ENCODE data around the gene SHROOM3. TPM values are rescaled to one million over a fixed set of nuclear protein-coding genes. Genes with fewer than 3 reads are reported as not detected.

The SHROOM3 gene
- total RNA-seq, 1 donor = 18.0 TPM

DNA sequence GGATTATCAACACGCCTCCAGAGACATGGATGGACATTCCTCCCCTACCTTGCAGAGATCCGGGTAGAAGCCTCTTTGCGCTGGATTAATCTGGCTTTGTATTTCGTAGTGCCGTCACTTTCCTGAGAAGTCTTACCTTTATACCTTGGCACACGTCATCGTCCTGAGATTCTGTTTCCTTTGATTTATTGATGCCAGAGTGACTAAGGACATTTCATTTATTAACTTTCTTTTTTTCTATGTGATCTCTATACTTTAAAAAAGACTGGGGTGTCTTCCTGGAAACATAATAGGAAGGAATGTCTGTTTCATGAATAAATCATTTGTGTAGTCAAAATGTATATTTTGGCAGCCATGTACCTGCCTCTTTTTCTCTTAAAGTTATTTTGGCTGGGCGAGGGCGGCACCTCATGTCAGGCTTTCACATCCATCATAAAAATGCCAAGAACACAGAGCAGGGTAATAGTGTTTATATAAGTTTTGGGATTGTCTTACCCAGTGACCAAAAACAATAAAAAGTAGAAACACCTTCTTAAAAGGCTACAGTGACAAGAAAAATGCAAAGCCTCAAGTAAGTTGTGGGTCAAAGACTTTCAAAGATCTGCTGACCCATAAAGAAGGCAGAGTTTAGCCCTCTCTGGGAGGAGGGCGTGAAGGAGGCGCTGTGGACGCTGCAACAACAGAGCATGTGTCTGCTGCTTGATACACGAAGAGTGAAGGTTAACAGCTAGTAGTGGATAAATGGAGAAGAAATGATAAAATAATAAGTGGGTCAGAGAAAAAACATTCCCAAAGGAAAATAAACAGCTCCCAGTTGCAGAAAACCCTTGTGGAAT, 124.4 kb downstream of the SHROOM3 start:
- TF ChIP-seq, protein P1, sequence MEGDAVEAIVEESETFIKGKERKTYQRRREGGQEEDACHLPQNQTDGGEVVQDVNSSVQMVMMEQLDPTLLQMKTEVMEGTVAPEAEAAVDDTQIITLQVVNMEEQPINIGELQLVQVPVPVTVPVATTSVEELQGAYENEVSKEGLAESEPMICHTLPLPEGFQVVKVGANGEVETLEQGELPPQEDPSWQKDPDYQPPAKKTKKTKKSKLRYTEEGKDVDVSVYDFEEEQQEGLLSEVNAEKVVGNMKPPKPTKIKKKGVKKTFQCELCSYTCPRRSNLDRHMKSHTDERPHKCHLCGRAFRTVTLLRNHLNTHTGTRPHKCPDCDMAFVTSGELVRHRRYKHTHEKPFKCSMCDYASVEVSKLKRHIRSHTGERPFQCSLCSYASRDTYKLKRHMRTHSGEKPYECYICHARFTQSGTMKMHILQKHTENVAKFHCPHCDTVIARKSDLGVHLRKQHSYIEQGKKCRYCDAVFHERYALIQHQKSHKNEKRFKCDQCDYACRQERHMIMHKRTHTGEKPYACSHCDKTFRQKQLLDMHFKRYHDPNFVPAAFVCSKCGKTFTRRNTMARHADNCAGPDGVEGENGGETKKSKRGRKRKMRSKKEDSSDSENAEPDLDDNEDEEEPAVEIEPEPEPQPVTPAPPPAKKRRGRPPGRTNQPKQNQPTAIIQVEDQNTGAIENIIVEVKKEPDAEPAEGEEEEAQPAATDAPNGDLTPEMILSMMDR (IDR thresholded peaks at IDR 0.05; ENCODE audit: insufficient read depth, low read length) = no peak
- no peak overlapping the region for H3K4me3 ChIP-seq (ENCODE audit: low read depth, low read length)
- DNase-seq (ENCODE audit: low read depth) = no peak

DNA sequence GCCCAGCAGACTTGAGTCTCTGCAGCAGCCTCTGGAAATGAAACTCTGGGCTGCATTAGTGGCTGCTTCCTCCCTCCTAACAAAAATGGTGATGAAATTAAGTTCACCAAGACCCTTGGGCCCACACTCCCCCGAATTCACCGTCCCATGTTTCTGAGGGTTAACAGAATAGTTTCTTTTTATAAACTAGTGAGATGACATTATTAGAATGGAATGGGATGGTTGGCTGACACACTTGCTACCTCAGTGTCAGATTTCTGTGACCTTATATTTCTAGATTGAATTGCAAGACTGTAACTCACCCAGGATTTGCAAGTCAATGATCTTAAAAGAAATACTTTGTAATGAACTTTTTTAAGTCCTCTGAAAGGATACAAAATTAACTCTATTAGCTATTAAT, 127.1 kb downstream of the SHROOM3 start:
- DNase-seq (ENCODE audit: low read depth) = peak; percentile 76
- TF ChIP-seq, protein P1 (IDR thresholded peaks at IDR 0.05; ENCODE audit: insufficient read depth, low read length) = no peak
- H3K4me3 ChIP-seq (ENCODE audit: low read depth, low read length) = no peak overlapping the region

GRCh38 chr4:76562836-76563453, 127.9 kb downstream of the SHROOM3 start:
- DNase-seq (ENCODE audit: low read depth) = no peak
- TF ChIP-seq, protein P1 (IDR thresholded peaks at IDR 0.05; ENCODE audit: insufficient read depth, low read length) = no peak
- H3K4me3 ChIP-seq (ENCODE audit: low read depth, low read length) = no peak overlapping the region

DNA sequence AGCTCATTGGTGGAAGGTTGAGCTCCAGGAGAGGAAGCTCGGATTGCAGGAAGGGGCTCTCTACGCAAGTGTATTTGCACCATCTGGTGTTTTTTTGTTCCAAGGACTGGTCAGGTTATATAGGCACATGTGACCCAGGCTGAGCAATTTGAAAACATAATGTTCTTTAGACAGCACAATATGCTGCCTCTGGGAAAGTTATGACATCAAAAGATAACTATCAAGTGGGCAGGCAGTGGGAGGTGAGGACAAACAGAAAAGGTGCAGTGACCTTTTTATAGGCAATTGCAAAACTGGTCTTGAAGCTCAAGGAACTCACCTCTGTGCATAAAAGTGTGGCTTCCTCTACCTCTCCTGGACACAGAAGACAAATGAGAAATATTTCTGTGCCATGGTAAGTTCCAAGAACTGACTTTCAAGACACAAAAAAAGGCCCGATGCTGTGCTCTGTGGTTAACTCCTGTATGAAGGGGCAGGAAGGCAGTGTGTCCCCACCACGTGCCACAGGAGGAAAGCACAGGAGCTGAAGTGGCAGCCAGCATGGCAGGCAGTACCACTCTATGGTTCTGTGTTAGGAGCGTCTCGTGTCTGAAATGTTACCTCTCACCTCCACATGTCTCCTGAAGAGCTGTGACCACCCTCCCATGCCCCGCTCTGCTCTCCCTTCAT, 128.6 kb downstream of the SHROOM3 start:
- H3K4me3 ChIP-seq (ENCODE audit: low read depth, low read length) = no peak overlapping the region
- DNase-seq (ENCODE audit: low read depth) = no peak
- TF ChIP-seq, protein P1 (IDR thresholded peaks at IDR 0.05; ENCODE audit: insufficient read depth, low read length) = no peak

DNA sequence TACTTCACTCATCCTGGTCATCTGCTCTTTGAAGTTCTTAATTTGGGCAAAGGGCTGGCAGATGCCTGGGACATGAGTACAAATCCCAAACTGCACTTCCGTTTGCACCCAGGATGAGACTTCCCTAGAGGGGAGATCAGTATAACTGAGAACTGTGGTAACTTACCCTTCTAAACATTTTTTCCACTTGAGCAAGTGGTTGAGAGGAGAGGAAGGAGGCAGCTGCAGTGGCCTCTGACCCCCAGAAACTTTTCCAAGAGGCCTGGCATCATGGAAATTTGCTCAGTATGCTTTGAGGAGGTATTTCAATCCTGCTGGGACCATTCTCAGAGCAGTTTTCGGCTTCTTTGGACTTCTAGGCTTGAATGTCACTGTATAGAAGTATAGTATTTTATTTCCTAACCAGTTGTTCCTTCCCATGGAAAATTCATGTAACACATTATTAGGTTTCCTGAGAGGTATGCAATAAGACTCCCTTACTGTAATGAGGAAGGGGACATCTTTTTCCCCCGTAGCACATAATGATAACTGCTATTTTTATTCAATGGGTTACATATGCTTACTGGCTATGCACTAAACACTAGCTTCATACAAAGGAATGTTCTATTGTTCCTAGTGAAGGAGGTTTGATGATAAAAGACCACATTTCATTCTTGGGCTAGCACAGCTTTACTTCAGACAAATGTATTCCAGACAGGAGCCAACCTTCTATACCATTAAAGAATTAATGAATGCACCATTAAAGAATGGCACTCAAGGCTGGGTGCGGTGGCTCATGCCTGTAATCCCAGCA, 129.3 kb downstream of the SHROOM3 start:
- TF ChIP-seq, protein P1 (IDR thresholded peaks at IDR 0.05; ENCODE audit: insufficient read depth, low read length) = no peak
- DNase-seq (ENCODE audit: low read depth) = peak; percentile 73
- no peak overlapping the region for H3K4me3 ChIP-seq (ENCODE audit: low read depth, low read length)

GRCh38 chr4:76568262-76568661, 133.2 kb downstream of the SHROOM3 start:
- TF ChIP-seq, protein P1 (IDR thresholded peaks at IDR 0.05; ENCODE audit: insufficient read depth, low read length) = no peak
- DNase-seq (ENCODE audit: low read depth) = no peak
- H3K4me3 ChIP-seq (ENCODE audit: low read depth, low read length) = no peak overlapping the region
